ENCODE measurements around the gene RLBP1.

RLBP1 gene

GRCh38 chr15:89206908-89207331 is 14.5 kb downstream of the RLBP1 start:
- DNase-seq (ENCODE audit: low read depth in 2 of 2): peak in 1 of 2 experiments; percentile 15

GRCh38 chr15:89205991-89206585 is 15.3 kb downstream of the RLBP1 start:
- no peak for DNase-seq (ENCODE audit: low read depth in 2 of 2)

GRCh38 chr15:89203705-89204273 is 17.6 kb downstream of the RLBP1 start:
- DNase-seq (ENCODE audit: low read depth in 2 of 2): no peak

- no peak for DNase-seq (ENCODE audit: low read depth in 2 of 2)
These were observed 19.8 kb downstream of the RLBP1 start for GRCh38 chr15:89201465-89202005.

DNA sequence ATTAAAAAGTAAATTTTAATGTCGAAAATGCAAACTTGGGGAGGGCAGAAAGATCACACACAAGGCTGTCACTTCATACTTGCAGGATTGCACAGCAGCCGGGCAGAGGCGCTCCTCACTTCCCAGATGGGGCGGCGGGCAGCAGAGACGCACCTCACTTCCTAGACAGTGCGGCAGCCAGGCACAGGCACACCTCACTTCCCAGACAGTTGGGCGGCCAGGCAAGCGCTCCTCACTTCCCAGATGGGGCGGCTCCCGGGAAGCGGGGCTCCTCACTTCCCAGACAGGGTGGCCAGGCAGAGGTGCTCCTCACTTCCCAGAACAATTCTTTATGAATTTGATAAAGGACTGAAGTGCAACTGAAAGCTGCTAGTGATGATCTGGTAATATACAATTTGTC is 21.2 kb downstream of the RLBP1 start:
- DNase-seq (ENCODE audit: low read depth in 2 of 2): no peak

DNA sequence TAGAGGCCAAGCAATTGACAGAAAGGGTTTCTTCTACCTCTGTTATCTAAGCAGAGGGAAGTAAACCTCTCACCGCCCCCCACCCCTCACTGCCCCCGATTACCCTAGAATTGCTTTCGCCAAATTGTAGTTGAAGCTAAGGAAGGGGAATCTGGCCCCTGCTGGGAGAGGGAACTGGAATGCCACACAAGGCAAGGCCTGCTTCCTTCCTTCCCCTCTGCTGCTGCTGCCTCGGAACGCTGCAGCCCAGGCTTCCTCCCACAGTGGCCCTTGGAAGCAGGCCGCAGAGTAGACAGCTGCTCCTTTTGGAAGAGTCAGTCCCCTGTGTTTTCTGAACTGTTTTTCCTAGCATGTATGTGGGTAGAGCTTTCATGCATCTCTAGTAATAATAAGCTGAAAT is 21.6 kb downstream of the RLBP1 start:
- DNase-seq (ENCODE audit: low read depth in 2 of 2): no peak

DNA sequence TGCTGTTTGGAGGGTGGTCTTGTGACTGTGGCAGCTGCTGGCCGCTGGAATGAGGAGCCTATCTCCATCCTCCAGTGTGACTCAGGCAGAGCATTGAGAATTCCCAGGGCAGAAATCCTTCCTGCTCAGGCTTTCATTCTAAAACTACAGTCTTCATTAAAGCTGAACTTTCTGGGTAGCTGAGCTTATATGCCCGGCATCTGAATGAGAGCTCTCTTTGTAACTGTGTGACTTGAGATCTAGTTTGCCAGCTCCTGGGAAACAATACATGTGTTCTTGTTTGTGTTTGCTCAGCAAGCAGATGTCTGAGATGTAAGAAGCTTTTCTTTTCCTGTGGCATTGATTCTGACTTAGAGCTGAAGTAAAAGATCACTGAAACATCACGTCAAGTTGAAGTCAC is 22.4 kb downstream of the RLBP1 start:
- no peak for DNase-seq (ENCODE audit: low read depth in 2 of 2)

DNA sequence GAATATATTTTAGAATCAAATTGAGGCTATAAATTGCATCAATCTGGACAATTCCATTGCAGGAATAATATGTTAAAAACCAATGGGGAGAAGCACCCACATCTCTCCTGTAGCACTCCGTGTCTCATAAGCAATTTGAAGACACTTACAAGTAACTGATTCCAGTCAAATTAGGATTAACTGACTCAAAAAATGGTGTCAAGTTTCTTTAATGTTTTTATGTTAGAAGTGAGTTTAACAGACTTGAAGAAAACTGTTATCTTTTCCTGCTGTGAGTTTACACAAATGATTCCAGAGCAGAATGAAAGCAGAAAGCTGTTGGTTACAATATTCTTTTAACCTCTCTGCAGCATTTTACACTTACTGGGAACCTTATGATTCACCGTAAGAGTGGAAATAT is 23.2 kb downstream of the RLBP1 start:
- DNase-seq (ENCODE audit: low read depth in 2 of 2): no peak

DNA sequence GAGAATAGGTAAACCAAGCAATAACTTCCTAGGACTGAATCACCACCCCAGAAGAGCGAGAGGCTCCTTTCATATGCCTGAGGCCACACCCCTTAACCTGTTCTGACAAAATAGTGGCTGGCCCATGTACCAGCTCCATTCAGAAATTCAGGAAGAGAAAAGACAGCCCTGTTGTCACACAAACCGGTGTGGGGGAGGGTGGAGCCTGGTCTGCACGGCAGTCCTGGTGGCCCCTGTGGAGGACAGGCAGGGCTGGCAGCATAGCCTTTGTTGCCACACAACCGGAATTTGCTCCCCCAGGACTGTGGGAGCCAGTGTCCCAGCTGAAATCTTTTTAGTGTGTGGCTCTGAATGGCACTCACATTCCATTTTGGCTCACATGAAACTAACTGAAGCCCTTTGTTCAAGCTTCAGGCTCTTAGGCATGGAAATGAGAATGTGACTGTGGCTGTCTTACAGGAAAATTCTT is 23.8 kb downstream of the RLBP1 start:
- no peak for DNase-seq (ENCODE audit: low read depth in 2 of 2)

GRCh38 chr15:89196994-89197393 is 24.4 kb downstream of the RLBP1 start:
- no peak for DNase-seq (ENCODE audit: low read depth in 2 of 2)

DNA sequence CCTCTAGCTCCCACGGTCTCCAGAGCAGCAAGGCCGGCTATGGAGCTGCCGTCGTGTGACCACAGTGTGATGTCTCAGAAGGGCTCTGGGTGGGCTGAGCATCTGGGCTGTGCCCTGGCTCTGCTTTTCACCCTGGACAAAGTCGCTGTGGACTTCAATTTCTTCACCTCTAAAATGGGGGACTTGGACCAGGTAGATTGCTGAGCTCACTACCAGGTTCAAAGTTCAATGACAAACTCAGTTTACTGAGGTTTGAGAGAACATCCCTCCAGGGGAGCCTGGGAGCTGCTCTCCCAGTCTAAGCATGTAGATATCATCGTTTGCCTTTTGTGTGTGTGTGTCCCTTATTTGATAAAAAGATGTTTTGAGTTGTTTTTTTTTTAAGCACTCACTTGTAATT is 25.1 kb downstream of the RLBP1 start:
- no peak for DNase-seq (ENCODE audit: low read depth in 2 of 2)

- peak; percentile 37 to 44 for DNase-seq (ENCODE audit: low read depth in 2 of 2)
These were observed 25.5 kb downstream of the RLBP1 start for GRCh38 chr15:89195836-89196235.

GRCh38 chr15:89194608-89195007 is 26.8 kb downstream of the RLBP1 start:
- DNase-seq (ENCODE audit: low read depth in 2 of 2): no peak

DNA sequence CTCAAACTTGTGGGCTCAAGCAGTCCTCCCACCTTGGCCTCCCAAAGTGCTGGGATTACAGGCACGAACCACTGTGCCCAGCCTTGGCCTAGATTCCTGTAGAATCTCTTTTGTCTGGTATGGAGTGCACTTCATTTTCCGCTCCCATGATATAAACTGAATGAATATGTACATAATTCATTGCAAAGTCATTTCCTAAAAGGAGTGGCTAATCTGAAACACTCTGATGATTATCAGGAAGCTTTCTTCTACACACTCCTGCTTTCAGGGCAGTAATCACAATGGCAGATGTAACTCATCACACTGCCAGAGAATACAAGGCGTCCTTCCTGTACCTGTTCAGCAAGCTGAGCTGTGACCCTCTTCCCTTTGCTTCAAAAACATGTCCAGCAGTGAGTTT is 28.6 kb downstream of the RLBP1 start:
- DNase-seq (ENCODE audit: low read depth in 2 of 2): no peak

- no peak for DNase-seq (ENCODE audit: low read depth in 2 of 2)
These were observed 29.2 kb downstream of the RLBP1 start for GRCh38 chr15:89192136-89192535.

GRCh38 chr15:89187986-89188514 is 33.3 kb downstream of the RLBP1 start:
- DNase-seq (ENCODE audit: low read depth in 2 of 2): no peak

GRCh38 chr15:89187301-89187985 is 33.9 kb downstream of the RLBP1 start:
- no peak for DNase-seq (ENCODE audit: low read depth in 2 of 2)

DNA sequence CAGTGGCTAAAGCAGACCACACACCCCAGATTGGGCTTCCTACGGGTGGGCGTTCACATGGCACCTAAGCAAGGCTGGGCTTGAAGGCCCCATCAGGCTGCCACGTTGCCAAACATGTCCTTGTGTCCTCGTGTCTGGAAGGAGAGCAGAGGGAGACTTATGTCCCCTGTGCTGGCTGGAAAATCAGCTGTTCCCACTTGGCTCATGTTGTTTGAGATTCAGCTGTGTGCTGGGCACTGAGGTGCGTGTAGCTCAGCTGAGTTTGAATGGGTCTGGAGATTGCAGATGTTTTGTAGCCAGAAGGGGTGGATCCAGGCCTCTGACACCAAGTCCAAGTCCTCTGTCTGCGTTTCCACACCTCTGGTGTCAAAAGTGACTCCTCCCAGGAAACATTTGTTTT is 34.6 kb downstream of the RLBP1 start:
- no peak for DNase-seq (ENCODE audit: low read depth in 2 of 2)

GRCh38 chr15:89184886-89185526 is 36.4 kb downstream of the RLBP1 start:
- DNase-seq (ENCODE audit: low read depth in 2 of 2): no peak

DNA sequence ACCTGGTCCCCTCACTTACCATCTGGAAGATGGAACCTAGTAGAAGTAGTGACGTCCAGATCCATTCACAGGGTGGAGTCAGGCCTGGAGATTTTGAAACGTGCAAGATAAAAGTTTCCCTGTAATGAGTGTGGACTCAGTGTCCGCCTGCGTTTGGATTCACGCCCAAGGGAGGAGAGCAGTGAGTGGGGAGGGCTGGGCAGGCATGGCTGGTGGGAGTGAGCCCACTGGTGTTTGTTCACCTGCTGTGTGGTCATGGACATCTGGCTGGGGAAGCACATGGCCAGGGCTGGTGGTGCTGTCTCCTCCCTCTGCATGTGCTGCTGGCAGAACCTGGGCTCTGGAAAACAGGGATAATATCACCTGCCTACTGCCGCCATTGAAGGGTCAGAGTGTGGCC is 37.0 kb downstream of the RLBP1 start:
- DNase-seq (ENCODE audit: low read depth in 2 of 2): no peak

DNA sequence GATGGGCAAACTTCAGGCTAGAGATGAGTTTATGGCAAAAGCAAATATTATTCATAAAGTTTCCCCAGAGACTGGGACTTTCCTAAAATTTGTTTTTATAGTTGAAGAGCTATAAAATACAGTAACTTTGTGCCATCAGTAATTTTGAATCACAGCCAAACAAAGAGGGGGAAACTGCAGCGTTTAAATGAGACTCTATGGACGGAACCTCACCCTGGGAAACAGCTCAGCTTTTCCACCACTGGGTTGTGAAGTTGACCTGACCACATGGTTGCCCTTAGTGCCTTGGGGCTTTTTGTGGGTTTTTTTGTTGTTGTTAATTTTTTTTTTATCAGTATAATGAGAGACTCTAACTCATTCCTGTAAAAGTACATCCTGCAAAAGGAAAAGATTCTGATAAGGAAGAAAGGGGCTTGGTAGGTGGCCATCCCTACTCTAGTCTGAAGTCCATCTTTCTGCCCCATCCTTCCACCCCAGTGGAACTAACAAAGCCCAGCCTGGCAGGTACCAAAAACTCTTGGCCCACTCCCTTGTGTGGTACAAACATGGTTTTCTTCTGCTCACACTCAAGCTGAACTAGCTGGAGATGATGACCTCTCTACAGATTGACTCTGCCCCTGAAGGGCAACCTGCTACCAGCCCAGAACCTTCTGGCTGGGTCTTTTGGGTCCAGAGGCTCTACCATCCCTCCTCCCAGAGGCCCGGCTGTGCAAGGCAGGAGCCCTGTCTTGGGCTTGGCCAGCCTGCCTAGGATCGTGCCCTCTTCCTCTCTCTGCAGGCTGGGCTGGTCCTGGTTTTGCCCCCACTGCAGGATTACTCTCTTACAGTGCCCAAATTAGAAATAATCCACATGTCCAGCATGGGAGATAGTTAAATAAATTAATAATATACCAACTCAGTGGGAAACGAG is 41.2 kb downstream of the RLBP1 start:
- no peak for DNase-seq (ENCODE audit: low read depth in 2 of 2)
